Keratinocyte (primary cell): ENCODE data around the gene MICAL2. TPM values are rescaled to one million over a fixed set of nuclear protein-coding genes. Genes with fewer than 3 reads are reported as not detected.

Experiments used
- DNase-seq: peaks from one replicate; pipeline ENCODE4 v3.0.0-alpha.2; 2011; ENCODE audit warnings: low read depth, missing footprints, low spot score
- FAIRE-seq: peaks from 2 replicates; lab custom pipeline; 2011; peaks lifted over from hg19 to GRCh38; lab: Jason Lieb, UNC
- H2AFZ ChIP-seq: 2 replicates; pipeline ENCODE4 v1.6.0; 2012; ENCODE audit warnings: low read length, control low read depth, inconsistent platforms; ENCODE audit not compliant: control insufficient read depth
- H3K27ac ChIP-seq: 2 replicates; pipeline ENCODE4 v1.5.1; 2011; ENCODE audit warnings: low read length; ENCODE audit not compliant: control insufficient read depth, insufficient read depth
- H3K27me3 ChIP-seq: 3 replicates; pipeline ENCODE4 v1.6.0; 2011; ENCODE audit warnings: low read length; ENCODE audit not compliant: control insufficient read depth, insufficient read depth; ENCODE audit errors: extremely low read depth
- H3K36me3 ChIP-seq, 2 experiments: 2 replicates in 1 of 2; 3 replicates in 1 of 2; pipeline ENCODE4 v1.5.1; 2011; ENCODE audit warnings: low read length in 2 of 2, mild to moderate bottlenecking in 1 of 2; ENCODE audit not compliant: control insufficient read depth in 2 of 2, insufficient read depth in 2 of 2; ENCODE audit errors: extremely low read depth in 1 of 2
- H3K4me1 ChIP-seq: 3 replicates; pipeline ENCODE4 v1.5.1; 2011; ENCODE audit warnings: low read length; ENCODE audit not compliant: control insufficient read depth, insufficient read depth; ENCODE audit errors: extremely low read depth
- H3K4me2 ChIP-seq: 3 replicates; pipeline ENCODE4 v1.6.0; 2011; ENCODE audit warnings: low read depth, low read length; ENCODE audit not compliant: control insufficient read depth, insufficient read depth; ENCODE audit errors: extremely low read depth
- H3K4me3 ChIP-seq, 3 experiments: fragments of 200-600 bp in 1 of 3; sonication (generic) in 1 of 3; 2 replicates in 2 of 3; 3 replicates in 1 of 3; pipeline ENCODE4 v1.5.1; 2011 to 2016; ENCODE audit warnings: low read length in 3 of 3, mild to moderate bottlenecking in 3 of 3, control low read depth in 2 of 3, inconsistent platforms in 1 of 3, low read depth in 1 of 3, mixed read lengths in 1 of 3, mixed run types in 1 of 3, moderate library complexity in 1 of 3; ENCODE audit not compliant: control insufficient read depth in 2 of 3, insufficient read depth in 2 of 3; ENCODE audit errors: extremely low read depth in 1 of 3
- H3K79me2 ChIP-seq: 2 replicates; pipeline ENCODE4 v1.6.0; 2012; ENCODE audit warnings: low read length; ENCODE audit not compliant: control insufficient read depth, insufficient read depth
- H3K9ac ChIP-seq: 3 replicates; pipeline ENCODE4 v1.6.0; 2011; ENCODE audit warnings: low read length; ENCODE audit not compliant: control insufficient read depth, insufficient read depth; ENCODE audit errors: extremely low read depth
- H3K9me1 ChIP-seq: 3 replicates; pipeline ENCODE4 v1.6.0; 2011; ENCODE audit warnings: low read length; ENCODE audit not compliant: control insufficient read depth, insufficient read depth; ENCODE audit errors: extremely low read depth
- H3K9me3 ChIP-seq: 2 replicates; pipeline ENCODE4 v1.5.1; 2012; ENCODE audit warnings: low read depth, low read length; ENCODE audit not compliant: control insufficient read depth
- H4K20me1 ChIP-seq: 3 replicates; pipeline ENCODE4 v1.6.0; 2011; ENCODE audit warnings: low read length; ENCODE audit not compliant: control insufficient read depth, insufficient read depth; ENCODE audit errors: extremely low read depth
- EZH2 ChIP-seq: IDR thresholded peaks from one replicate; pipeline ENCODE4 v1.6.1; 2012; ENCODE audit warnings: inconsistent platforms, mild to moderate bottlenecking, low read length, moderate library complexity
- dilution Hi-C: fragments of 300-500 bp; cut with MboI; formaldehyde crosslinking; loops from one replicate; pipeline ENCODE4 v1.7.0; 2020; ENCODE audit warnings: low sequenced_read_pairs; ENCODE audit not compliant: extremely low pct_ligation_motif_present
- polyA plus RNA-seq, 5 experiments: library from polyadenylated mRNA; depleted of rRNA in 3 of 5; stranded (reverse) in 3 of 5; stranded (forward) in 1 of 5; unstranded in 1 of 5; fragments of >200 nt; gene quantifications; 1 replicate in 1 of 5; 2 replicates in 3 of 5; 3 replicates in 1 of 5; pipeline versions ENCODE4 v1.2.1 to v1.2.3, GENCODE V29; 2011 to 2012; ENCODE audit warnings: missing spikeins in 2 of 5, low read depth in 1 of 5, low replicate concordance in 1 of 5
- TF ChIP-seq, protein P1 (sequence below), 3 experiments: IDR thresholded peaks in 1 of 3; conservative IDR thresholded peaks in 1 of 3; optimal IDR thresholded peaks in 1 of 3; 2 replicates in 2 of 3; 3 replicates in 1 of 3; pipeline versions ENCODE3 to v1.5.1; 2011; ENCODE audit warnings: low read length in 3 of 3, mild to moderate bottlenecking in 3 of 3, moderate library complexity in 2 of 3, control low read depth in 1 of 3, inconsistent platforms in 1 of 3; ENCODE audit not compliant: insufficient read depth in 2 of 3; ENCODE audit errors: extremely low read depth in 1 of 3

Gene MICAL2
- polyA plus RNA-seq, 1 donor (not counting 4 experiments of a cell fraction or from before 2014, with no cell fraction given): 83.9 TPM

GRCh38 chr11:12245549-12246016 is 135.2 kb downstream of the MICAL2 start:
- Histone ChIP-seq H3K36me3 (peaks cover 63 to 78% of the 10 kb centered on the region in 2 experiments), H3K9ac (no peak overlapping the region), H3K27me3 (no peaks in the 10 kb centered on the region), H4K20me1 (no peaks in the 10 kb centered on the region), H2AFZ (no peak overlapping the region), H3K4me3 (no peak overlapping the region), H3K79me2 (no peaks in the 10 kb centered on the region), H3K27ac (no peak overlapping the region), H3K9me3 (no peaks in the 10 kb centered on the region), H3K4me2 (no peak overlapping the region), H3K9me1 (no peaks in the 10 kb centered on the region), H3K4me1 (no peaks in the 10 kb centered on the region)
- FAIRE-seq: no peak
- TF ChIP-seq, protein P1, sequence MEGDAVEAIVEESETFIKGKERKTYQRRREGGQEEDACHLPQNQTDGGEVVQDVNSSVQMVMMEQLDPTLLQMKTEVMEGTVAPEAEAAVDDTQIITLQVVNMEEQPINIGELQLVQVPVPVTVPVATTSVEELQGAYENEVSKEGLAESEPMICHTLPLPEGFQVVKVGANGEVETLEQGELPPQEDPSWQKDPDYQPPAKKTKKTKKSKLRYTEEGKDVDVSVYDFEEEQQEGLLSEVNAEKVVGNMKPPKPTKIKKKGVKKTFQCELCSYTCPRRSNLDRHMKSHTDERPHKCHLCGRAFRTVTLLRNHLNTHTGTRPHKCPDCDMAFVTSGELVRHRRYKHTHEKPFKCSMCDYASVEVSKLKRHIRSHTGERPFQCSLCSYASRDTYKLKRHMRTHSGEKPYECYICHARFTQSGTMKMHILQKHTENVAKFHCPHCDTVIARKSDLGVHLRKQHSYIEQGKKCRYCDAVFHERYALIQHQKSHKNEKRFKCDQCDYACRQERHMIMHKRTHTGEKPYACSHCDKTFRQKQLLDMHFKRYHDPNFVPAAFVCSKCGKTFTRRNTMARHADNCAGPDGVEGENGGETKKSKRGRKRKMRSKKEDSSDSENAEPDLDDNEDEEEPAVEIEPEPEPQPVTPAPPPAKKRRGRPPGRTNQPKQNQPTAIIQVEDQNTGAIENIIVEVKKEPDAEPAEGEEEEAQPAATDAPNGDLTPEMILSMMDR (optimal IDR thresholded peaks at IDR 0.05 in 1 of 3, IDR thresholded peaks at IDR 0.05 in 1 of 3, conservative IDR thresholded peaks at IDR 0.05 in 1 of 3; ENCODE audit: extremely low read depth in 1 of 3, insufficient read depth in 2 of 3, low read length in 3 of 3): no peak
- no peak for TF ChIP-seq EZH2
- no peak for DNase-seq
- dilution Hi-C loops: no loop called here

DNA sequence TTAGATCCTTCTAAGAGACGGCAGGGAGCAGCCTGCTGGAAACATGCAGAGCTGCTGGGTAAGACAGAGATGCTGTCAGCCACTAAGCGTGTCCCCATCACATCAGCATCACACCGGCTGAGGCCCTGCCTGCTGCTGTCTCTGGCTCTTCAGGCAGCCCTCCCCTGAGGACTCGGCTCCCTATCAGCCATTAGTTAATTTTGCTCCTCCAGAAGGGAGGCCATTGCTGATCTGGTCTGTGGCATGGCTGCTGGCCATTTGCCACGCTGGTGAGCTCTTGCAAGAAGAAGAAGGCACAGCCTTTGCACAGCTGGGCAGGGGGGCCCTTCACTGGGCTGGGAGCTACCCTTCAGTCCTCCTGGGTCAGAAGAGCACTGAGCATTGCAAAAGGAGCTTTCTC is 135.8 kb downstream of the MICAL2 start:
- no peaks in the 10 kb centered on the region for H3K9me3 ChIP-seq
- H3K36me3 ChIP-seq: peaks cover 59 to 79% of the 10 kb centered on the region in 2 experiments
- TF ChIP-seq EZH2: no peak
- TF ChIP-seq, protein P1 (optimal IDR thresholded peaks at IDR 0.05 in 1 of 3, IDR thresholded peaks at IDR 0.05 in 1 of 3, conservative IDR thresholded peaks at IDR 0.05 in 1 of 3; ENCODE audit: extremely low read depth in 1 of 3, insufficient read depth in 2 of 3, low read length in 3 of 3): no peak
- dilution Hi-C loops: no loop called here
- no peak overlapping the region for H3K27ac ChIP-seq
- no peaks in the 10 kb centered on the region for H3K79me2 ChIP-seq
- no peak overlapping the region for H3K4me3 ChIP-seq
- H4K20me1 ChIP-seq: no peaks in the 10 kb centered on the region
- FAIRE-seq (no peak), DNase-seq (no peak)
- H2AFZ ChIP-seq: no peak overlapping the region
- no peak overlapping the region for H3K9ac ChIP-seq
- H3K4me2 ChIP-seq: no peak overlapping the region
- no peaks in the 10 kb centered on the region for H3K4me1 ChIP-seq
- no peaks in the 10 kb centered on the region for H3K27me3 ChIP-seq
- no peaks in the 10 kb centered on the region for H3K9me1 ChIP-seq
